RWPE2 (cell line): ENCODE measurements around the gene SAV1.
A peak's percentile ranks its signal among the peaks of the same experiment; 100 is the strongest.

Experiments used
- ATAC-seq: fragments of 200-7000 bp; cut with Tn5 transposase; 3 replicates; pipeline ENCODE4 v1.9.1; 2021; ENCODE audit warnings: low read depth
- DNase-seq: peaks from one replicate; pipeline ENCODE4 v3.0.0-alpha.2; 2020; ENCODE audit warnings: low spot score
- H3K27ac ChIP-seq: fragments of 450-650 bp; 2 replicates; pipeline ENCODE4 v1.5.1; 2017; ENCODE audit warnings: mild to moderate bottlenecking; ENCODE audit not compliant: poor library complexity, severe bottlenecking
- H3K27me3 ChIP-seq: fragments of 250-450 bp; sonication (Bioruptor Pico); 2 replicates; pipeline ENCODE4 v1.5.1; 2021; ENCODE audit warnings: mild to moderate bottlenecking, moderate library complexity; ENCODE audit not compliant: insufficient read depth, poor library complexity, severe bottlenecking
- H3K36me3 ChIP-seq: fragments of 250-450 bp; sonication (Bioruptor Pico); 2 replicates; pipeline ENCODE4 v1.5.1; 2020; ENCODE audit warnings: low read depth, mild to moderate bottlenecking, moderate library complexity
- H3K4me1 ChIP-seq: fragments of 250-450 bp; sonication (Bioruptor Pico); 2 replicates; pipeline ENCODE4 v1.5.1; 2021; ENCODE audit warnings: mild to moderate bottlenecking, moderate library complexity; ENCODE audit not compliant: insufficient read depth, poor library complexity, severe bottlenecking
- H3K4me3 ChIP-seq: fragments of 250-450 bp; sonication (Bioruptor Pico); 2 replicates; pipeline ENCODE4 v1.5.1; 2021; ENCODE audit warnings: mild to moderate bottlenecking, moderate library complexity; ENCODE audit not compliant: severe bottlenecking
- H3K9me3 ChIP-seq: fragments of 250-450 bp; sonication (Bioruptor Pico); 2 replicates; pipeline ENCODE4 v1.5.1; 2021; ENCODE audit warnings: mild to moderate bottlenecking, moderate library complexity; ENCODE audit not compliant: severe bottlenecking
- TF ChIP-seq, protein P1 (sequence below): fragments of 450-650 bp; IDR thresholded peaks from one replicate; pipeline ENCODE4 v1.5.1; 2017; ENCODE audit warnings: mild to moderate bottlenecking, moderate library complexity; ENCODE audit not compliant: poor library complexity, severe bottlenecking

Gene SAV1

DNA sequence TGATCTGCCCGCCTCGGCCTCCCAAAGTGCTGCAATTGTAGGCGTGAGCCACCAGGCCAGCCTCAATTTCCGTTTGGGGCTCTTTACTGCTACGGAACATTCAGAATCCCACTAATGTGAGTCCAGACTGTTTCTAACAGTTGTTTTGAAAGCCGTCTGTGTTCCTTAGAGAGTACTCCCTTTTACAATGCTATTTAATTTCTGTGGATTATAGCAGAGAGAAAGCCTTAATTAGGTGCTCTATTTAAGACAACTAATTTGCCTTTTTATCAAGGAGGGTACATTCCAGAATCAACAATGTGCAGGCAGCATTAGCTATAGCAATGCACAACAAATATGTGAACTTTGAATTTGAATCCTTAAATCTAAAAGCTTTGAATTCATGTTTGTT lies 2.8 kb upstream of the SAV1 start:
- Histone ChIP-seq H3K9me3 (no peaks in the 10 kb centered on the region), H3K27ac (peak overlapping the region; percentile 88), H3K27me3 (no peaks in the 10 kb centered on the region), H3K36me3 (0 out of 2 replicates have a peak, but pooled peaks cover 6% of the 10 kb centered on the region), H3K4me1 (peaks cover 27% of the 10 kb centered on the region), H3K4me3 (no peak overlapping the region)
- ATAC-seq (no peak), DNase-seq (no peak)
- TF ChIP-seq, protein P1, sequence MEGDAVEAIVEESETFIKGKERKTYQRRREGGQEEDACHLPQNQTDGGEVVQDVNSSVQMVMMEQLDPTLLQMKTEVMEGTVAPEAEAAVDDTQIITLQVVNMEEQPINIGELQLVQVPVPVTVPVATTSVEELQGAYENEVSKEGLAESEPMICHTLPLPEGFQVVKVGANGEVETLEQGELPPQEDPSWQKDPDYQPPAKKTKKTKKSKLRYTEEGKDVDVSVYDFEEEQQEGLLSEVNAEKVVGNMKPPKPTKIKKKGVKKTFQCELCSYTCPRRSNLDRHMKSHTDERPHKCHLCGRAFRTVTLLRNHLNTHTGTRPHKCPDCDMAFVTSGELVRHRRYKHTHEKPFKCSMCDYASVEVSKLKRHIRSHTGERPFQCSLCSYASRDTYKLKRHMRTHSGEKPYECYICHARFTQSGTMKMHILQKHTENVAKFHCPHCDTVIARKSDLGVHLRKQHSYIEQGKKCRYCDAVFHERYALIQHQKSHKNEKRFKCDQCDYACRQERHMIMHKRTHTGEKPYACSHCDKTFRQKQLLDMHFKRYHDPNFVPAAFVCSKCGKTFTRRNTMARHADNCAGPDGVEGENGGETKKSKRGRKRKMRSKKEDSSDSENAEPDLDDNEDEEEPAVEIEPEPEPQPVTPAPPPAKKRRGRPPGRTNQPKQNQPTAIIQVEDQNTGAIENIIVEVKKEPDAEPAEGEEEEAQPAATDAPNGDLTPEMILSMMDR: no peak

DNA sequence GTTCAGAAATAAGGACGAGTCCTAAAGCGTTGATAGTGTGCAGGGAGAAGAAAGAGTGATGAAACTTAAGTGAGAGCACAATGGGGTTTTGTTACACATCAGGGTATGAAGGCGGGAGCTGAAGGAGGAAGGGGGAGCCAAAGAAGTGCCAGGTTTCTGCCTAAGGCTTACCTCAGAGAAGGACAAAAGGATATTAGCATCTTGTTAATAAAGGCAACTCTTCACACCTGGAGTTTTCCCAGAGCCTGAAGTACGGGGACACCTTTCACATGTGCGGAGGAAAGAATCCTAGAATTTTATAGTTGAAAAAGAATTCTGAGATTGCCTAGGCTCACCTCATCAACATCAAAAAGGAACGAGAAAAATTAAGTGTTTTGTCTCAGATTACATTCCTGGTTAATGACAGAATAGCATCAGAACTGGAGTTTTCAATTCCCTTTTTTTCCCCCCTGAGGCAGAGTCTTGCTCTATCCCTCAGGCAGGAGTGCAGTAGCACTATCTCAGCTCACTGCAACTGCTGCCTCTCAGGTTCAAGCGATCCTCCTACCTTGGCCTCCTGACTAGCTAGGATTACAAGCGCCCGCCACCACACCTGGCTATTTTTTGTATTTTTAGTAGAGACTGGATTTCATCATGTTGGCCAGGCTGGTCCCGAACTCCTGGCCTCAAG lies 2.2 kb upstream of the SAV1 start:
- Histone ChIP-seq H3K27ac (peak overlapping the region; percentile 88), H3K4me3 (no peak overlapping the region), H3K27me3 (no peaks in the 10 kb centered on the region), H3K4me1 (peaks cover 24% of the 10 kb centered on the region), H3K36me3 (peaks cover 10% of the 10 kb centered on the region), H3K9me3 (no peaks in the 10 kb centered on the region)
- TF ChIP-seq, protein P1: no peak
- no peak for DNase-seq
- peak; percentile 4; the same call in 1 of the 3 replicates for ATAC-seq

DNA sequence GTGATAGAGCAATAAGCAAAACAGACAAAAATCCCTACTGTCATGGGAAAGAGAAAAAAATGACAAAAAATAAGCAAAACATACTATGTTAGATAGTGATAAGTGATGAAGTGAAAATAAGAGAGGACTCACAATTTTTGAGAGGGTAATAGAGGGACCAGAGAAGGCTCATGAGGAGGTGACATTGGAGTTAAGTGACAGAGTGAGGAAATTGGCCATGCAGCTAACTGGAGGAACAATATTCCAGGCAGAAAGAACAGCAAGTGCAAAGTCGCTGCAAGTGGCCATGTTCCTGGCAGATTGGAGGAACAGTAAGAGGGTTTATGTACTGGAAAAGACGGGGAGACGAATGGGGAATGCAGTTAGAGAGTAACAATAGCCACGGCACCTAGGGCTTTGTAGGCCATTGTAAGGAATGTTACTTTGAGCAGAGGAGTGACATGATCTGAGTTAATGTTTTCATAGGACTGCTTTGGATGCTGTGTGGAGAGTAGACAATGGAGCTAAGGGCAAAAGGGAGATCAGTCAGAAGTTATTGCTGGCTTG lies 1.4 kb upstream of the SAV1 start:
- no peak for ATAC-seq
- Histone ChIP-seq H3K27ac (peak overlapping the region; percentile 88), H3K4me1 (peaks cover 20% of the 10 kb centered on the region)

DNA sequence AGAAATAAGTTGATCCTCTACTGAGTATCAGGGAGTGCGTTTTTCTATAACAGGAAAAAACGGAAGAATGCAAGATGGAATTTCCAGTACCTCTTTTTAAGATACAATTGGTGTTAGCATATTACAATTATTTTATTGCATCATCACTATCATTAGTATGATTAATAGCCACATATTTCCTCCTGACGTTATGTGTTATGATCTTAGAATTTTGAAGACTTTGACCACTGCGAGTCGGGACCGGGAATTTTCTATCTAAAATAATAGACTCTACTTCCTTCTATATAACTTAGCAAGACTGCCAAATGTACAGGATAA lies 679 bp upstream of the SAV1 start:
- Histone ChIP-seq H3K27ac (peak overlapping the region; percentile 88), H3K27me3 (no peaks in the 10 kb centered on the region), H3K9me3 (no peaks in the 10 kb centered on the region), H3K36me3 (peaks cover 20% of the 10 kb centered on the region), H3K4me1 (peaks cover 20% of the 10 kb centered on the region), H3K4me3 (peak overlapping the region; percentile 74)
- TF ChIP-seq, protein P1: no peak
- DNase-seq: no peak
- no peak for ATAC-seq

More for the DNA sequence above, 1.4 kb upstream of the SAV1 start:
- DNase-seq: no peak
- Histone ChIP-seq H3K27me3 (no peaks in the 10 kb centered on the region), H3K4me3 (no peak overlapping the region), H3K9me3 (no peaks in the 10 kb centered on the region), H3K36me3 (peaks cover 16% of the 10 kb centered on the region)
- TF ChIP-seq, protein P1: no peak

DNA sequence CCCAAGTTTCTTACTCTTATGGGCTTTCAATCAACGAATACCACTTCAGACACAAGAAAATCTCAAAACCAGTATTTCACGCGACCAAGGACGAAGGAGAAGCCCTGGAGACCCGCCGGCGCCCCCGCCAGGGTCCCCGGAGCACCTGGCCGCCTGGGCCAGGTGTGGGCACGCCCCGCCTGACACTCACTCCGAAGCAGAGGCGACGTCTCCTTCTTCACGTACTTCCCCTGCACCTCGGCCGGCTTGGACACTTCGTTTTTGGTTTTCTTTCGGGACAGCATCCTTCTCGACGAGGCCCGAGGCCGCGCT lies 466 bp downstream of the SAV1 start:
- DNase-seq (no peak), ATAC-seq (peak; percentile 50)
- Histone ChIP-seq H3K36me3 (peaks cover 22% of the 10 kb centered on the region), H3K4me3 (peak overlapping the region; percentile 74), H3K27me3 (no peaks in the 10 kb centered on the region), H3K9me3 (no peaks in the 10 kb centered on the region), H3K27ac (peak overlapping the region; percentile 88), H3K4me1 (peaks cover 20% of the 10 kb centered on the region)
- TF ChIP-seq, protein P1: no peak
